ENCODE data around the gene THSD4.

DNA sequence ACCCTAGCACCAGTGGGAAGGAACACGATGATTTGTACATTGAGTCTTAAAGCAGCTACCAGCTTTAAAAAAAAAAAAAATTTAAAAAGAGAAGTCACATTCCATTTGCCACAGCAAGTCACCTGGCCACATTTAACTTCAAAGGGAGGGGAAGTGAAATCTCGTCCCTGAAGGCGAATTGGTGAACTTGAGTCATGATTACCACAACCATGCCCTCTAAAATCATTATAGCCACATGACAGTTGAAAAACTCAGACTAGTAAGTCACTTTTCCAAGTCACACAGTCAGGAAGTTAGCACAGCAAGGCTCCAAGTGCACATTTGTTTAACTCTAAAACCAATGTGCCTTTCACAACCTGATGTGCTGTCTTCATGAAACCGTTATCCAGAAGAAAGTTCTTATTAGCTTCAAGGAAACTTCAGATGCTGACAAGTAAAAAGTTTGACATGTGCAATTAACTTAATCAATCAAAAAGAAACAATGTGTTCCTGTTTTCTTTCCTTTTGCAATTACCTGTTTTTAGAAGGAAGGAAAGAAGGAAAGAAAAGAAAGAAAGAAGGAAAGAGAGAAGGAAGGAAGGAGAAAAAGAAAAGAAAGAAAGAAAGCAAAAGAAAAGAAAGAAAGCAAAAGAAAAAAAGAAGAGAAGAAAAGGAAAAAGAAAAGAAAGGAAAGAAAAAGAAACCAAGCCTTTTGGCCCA is 8.3 kb upstream of the THSD4 start:
- TF ChIP-seq, protein P1, sequence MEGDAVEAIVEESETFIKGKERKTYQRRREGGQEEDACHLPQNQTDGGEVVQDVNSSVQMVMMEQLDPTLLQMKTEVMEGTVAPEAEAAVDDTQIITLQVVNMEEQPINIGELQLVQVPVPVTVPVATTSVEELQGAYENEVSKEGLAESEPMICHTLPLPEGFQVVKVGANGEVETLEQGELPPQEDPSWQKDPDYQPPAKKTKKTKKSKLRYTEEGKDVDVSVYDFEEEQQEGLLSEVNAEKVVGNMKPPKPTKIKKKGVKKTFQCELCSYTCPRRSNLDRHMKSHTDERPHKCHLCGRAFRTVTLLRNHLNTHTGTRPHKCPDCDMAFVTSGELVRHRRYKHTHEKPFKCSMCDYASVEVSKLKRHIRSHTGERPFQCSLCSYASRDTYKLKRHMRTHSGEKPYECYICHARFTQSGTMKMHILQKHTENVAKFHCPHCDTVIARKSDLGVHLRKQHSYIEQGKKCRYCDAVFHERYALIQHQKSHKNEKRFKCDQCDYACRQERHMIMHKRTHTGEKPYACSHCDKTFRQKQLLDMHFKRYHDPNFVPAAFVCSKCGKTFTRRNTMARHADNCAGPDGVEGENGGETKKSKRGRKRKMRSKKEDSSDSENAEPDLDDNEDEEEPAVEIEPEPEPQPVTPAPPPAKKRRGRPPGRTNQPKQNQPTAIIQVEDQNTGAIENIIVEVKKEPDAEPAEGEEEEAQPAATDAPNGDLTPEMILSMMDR (conservative IDR thresholded peaks at IDR 0.05; ENCODE audit: low read depth, low read length) = no peak
- TF ChIP-seq MAFK (IDR thresholded peaks at IDR 0.05; ENCODE audit: low read depth, low read length) (no peak), POLR2A (IDR thresholded peaks at IDR 0.05; ENCODE audit: low read depth, low read length) (no peak), MAZ (IDR thresholded peaks at IDR 0.05; ENCODE audit: borderline replicate concordance, low read depth, low read length) (no peak), RAD21 (IDR thresholded peaks at IDR 0.05; ENCODE audit: low read length) (no peak), CHD1 (IDR thresholded peaks at IDR 0.05; ENCODE audit: low read depth, low read length) (no peak), RCOR1 (IDR thresholded peaks at IDR 0.05; ENCODE audit: insufficient replicate concordance, low read length) (no peak), RFX5 (IDR thresholded peaks at IDR 0.05; ENCODE audit: low read depth, low read length) (no peak)
- TF ChIP-seq, protein P2, sequence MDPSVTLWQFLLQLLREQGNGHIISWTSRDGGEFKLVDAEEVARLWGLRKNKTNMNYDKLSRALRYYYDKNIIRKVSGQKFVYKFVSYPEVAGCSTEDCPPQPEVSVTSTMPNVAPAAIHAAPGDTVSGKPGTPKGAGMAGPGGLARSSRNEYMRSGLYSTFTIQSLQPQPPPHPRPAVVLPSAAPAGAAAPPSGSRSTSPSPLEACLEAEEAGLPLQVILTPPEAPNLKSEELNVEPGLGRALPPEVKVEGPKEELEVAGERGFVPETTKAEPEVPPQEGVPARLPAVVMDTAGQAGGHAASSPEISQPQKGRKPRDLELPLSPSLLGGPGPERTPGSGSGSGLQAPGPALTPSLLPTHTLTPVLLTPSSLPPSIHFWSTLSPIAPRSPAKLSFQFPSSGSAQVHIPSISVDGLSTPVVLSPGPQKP (IDR thresholded peaks at IDR 0.05; ENCODE audit: borderline replicate concordance, low read depth, low read length) = no peak
- TF ChIP-seq, protein P3, sequence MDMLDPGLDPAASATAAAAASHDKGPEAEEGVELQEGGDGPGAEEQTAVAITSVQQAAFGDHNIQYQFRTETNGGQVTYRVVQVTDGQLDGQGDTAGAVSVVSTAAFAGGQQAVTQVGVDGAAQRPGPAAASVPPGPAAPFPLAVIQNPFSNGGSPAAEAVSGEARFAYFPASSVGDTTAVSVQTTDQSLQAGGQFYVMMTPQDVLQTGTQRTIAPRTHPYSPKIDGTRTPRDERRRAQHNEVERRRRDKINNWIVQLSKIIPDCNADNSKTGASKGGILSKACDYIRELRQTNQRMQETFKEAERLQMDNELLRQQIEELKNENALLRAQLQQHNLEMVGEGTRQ (IDR thresholded peaks at IDR 0.05; ENCODE audit: low read depth, low read length) = no peak

All from IMR-90 (cell line).